Endothelial cell of umbilical vein (primary cell): ENCODE measurements around the gene PGA5.

Experiments
- CTCF ChIP-seq, 2 donors: IDR thresholded peaks; 1 replicate in 1 of 2; 2 replicates in 1 of 2; pipeline ENCODE4 v1.5.1; 2011; ENCODE audit warnings: low read length in 2 of 2, mild to moderate bottlenecking in 2 of 2, moderate library complexity in 2 of 2, control low read depth in 1 of 2, inconsistent platforms in 1 of 2, low read depth in 1 of 2; ENCODE audit not compliant: insufficient read depth in 1 of 2; ENCODE audit errors: extremely low read depth in 1 of 2
- POLR2AphosphoS5 ChIP-seq: IDR thresholded peaks from 2 replicates; pipeline ENCODE4 v1.6.1; 2012; ENCODE audit warnings: low read depth, mild to moderate bottlenecking, control low read depth, low read length, moderate library complexity; ENCODE audit not compliant: insufficient read depth

GRCh38 chr11:61194981-61195695 lies 45.8 kb upstream of the PGA5 start:
- no peak for TF ChIP-seq POLR2AphosphoS5
- TF ChIP-seq CTCF (IDR thresholded peaks at IDR 0.05; ENCODE audit: extremely low read depth in 1 of 2, insufficient read depth in 1 of 2, low read depth in 1 of 2, low read length in 2 of 2): no peak
